Sciatic nerve (tissue), 2 donors: ENCODE measurements around the gene SH3BP4. TPM values are rescaled to one million over a fixed set of nuclear protein-coding genes. Genes with fewer than 3 reads are reported as not detected.

Source experiments
- ATAC-seq: fragments of 200-7000 bp; cut with Tn5 transposase; one replicate; pipeline ENCODE4 v1.9.1; 2020; ENCODE audit warnings: mild to moderate bottlenecking, moderate library complexity
- DNase-seq: peaks from one replicate; pipeline ENCODE4 v3.0.0-alpha.2; 2020; ENCODE audit warnings: low spot score
- intact Hi-C: fragments of 100-400 bp; cut with DNase I; formaldehyde crosslinking; loops from one replicate; pipeline ENCODE4 v1.14.2; 2022
- total RNA-seq: library from RNA; stranded (reverse); fragmentation: NEBNext Ultra II Directional; extraction: Animal tissue kit (Norgen Biotek cat#: 25700); gene quantifications from one replicate; pipeline ENCODE4 v1.2.1, GENCODE V29; 2021
- donor health status: DM: no; HTN: no; CAD: no.
- donor health status: DM: no; HTN: no; CAD: no.

SH3BP4 gene
- total RNA-seq, 1 donor from 2014 or later = 26.7 TPM

GRCh38 chr2:234940527-234940926 is 11.3 kb upstream of the SH3BP4 start:
- DNase-seq = no peak
- intact Hi-C loops = no loop called here
- no peak for ATAC-seq

- DNase-seq (no peak), ATAC-seq (no peak)
- intact Hi-C loops = no loop called here
Measured at GRCh38 chr2:234945339-234945873, 6.4 kb upstream of the SH3BP4 start.

- intact Hi-C loops = no loop called here
- no peak for DNase-seq
- ATAC-seq = no peak
Measured at GRCh38 chr2:234947556-234947955, 4.3 kb upstream of the SH3BP4 start.

- DNase-seq (no peak), ATAC-seq (no peak)
- intact Hi-C loops = no loop called here
Measured at GRCh38 chr2:234949762-234950434, 1.9 kb upstream of the SH3BP4 start.

GRCh38 chr2:234950435-234950729 is 1.4 kb upstream of the SH3BP4 start:
- ATAC-seq (no peak), DNase-seq (no peak)
- intact Hi-C loops = no loop called here

- peak; percentile 58 for DNase-seq
Measured at GRCh38 chr2:234950730-234951663, 820 bp upstream of the SH3BP4 start.

GRCh38 chr2:234952270-234953115 is 676 bp downstream of the SH3BP4 start:
- no peak for DNase-seq
- intact Hi-C loops = no loop called here
- ATAC-seq = no peak

More at GRCh38 chr2:234950730-234951663, 820 bp upstream of the SH3BP4 start:
- intact Hi-C loops = no loop called here
- ATAC-seq = peak; percentile 55

- ATAC-seq = no peak
- intact Hi-C loops = no loop called here
- DNase-seq = peak; percentile 51
Measured at GRCh38 chr2:234953116-234954031, 1.6 kb downstream of the SH3BP4 start.

- intact Hi-C loops = no loop called here
- ATAC-seq (no peak), DNase-seq (peak; percentile 51)
Measured at GRCh38 chr2:234954551-234954992, 2.8 kb downstream of the SH3BP4 start.

- DNase-seq (peak; percentile 30), ATAC-seq (no peak)
- intact Hi-C loops = no loop called here
Measured at GRCh38 chr2:234955091-234955591, 3.3 kb downstream of the SH3BP4 start.

- DNase-seq (peak; percentile 26), ATAC-seq (no peak)
- intact Hi-C loops = no loop called here
Measured at GRCh38 chr2:234955971-234956509, 4.2 kb downstream of the SH3BP4 start.

- DNase-seq (peak; percentile 32), ATAC-seq (no peak)
- intact Hi-C loops = no loop called here
Measured at GRCh38 chr2:234957834-234958135, 6.0 kb downstream of the SH3BP4 start.

GRCh38 chr2:234958311-234958710 is 6.5 kb downstream of the SH3BP4 start:
- intact Hi-C loops = no loop called here
- peak; percentile 34 for DNase-seq
- no peak for ATAC-seq

GRCh38 chr2:234958746-234959395 is 7.1 kb downstream of the SH3BP4 start:
- DNase-seq = peak; percentile 27
- no peak for ATAC-seq
- intact Hi-C loops = no loop called here

GRCh38 chr2:234960175-234961088 is 8.6 kb downstream of the SH3BP4 start:
- ATAC-seq (no peak), DNase-seq (peak; percentile 14)
- intact Hi-C loops = no loop called here

- ATAC-seq = no peak
- intact Hi-C loops = no loop called here
Measured at GRCh38 chr2:234961784-234962183, 10.0 kb downstream of the SH3BP4 start.

More at GRCh38 chr2:234961784-234962183, 10.0 kb downstream of the SH3BP4 start:
- DNase-seq = peak; percentile 12
